Activated gamma-delta T cell treated with Interleukin-2 at 50 U/mL for 16 hours (primary cell): ENCODE results near the gene MVP.
A peak's percentile ranks its signal among the peaks of the same experiment; 100 is the strongest.
"Not testable (repeated sequence)": the region's sequence is repeated elsewhere in the genome, so short reads cannot be mapped to it uniquely, and the experiment has no call there.

Source experiments
- DNase-seq: peaks from one replicate; pipeline ENCODE4 v3.0.0-alpha.2; 2020

MVP gene

DNA sequence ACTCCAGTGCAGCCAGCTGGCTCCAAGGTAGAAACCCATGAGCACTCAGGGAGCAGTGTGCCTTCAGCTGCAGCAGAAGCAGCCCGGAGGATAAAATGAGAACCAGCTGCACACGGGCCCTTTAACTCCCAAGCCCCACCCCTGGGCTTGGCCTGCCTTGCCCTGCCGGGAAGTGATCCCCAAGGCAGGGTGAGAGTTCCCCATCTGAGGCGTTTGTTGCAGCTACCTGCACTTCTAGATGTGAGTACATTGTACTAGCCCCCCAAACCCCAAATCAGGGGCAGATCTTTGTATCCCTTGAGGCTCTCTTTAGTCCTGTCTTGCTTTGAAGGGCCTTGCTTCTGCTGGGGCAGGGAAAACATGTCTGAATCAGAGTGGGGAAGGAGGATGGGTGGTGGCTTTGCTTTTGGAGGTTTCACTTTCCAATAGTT, at the start of gene MVP:
Gene MVP, plus strand, starts transcription at position 192 of the 431 bp plus-strand sequence. CDS start 10,088 bp downstream, outside the sequence.
- peak; percentile 31 for DNase-seq

DNA sequence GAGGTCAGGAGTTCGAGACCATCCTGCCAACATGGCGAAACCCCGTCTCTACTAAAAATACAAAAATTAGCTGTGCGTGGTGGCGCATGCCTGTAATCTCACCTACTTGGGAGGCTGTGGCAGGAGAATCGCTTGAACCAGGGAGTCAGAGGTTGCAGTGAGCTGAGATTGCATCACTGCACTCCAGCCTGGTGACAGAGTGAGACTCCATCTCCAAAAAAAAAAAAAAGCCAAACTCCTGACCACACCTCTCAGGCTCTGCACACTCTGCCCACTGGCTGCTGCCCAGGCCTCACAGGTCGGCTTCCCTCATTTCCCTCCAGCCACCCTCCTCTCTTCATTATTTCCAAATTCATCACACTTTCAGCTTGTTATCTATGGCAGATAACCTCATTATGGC, 47.9 kb upstream of the MVP start:
- not testable (repeated sequence) for DNase-seq

DNA sequence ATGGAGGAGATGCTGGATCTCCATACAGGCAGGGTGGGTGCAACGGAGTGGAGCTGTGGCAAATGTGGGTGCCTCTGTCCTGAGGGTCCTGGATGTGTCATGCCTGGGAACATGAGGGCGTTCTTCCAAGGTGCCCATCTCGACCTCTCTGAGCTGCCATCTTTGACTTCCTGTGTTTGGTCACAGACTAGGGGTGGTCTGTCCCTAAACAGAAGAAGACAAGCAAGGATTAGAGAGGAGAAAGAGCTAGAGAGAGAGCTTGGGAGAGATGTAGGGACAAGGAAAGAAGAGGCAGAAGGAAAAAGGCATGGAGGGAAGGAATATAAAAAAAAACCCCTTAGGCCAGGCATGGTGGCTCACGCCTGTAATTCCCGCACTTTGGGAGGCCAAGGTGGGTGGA, 45.5 kb upstream of the MVP start:
- no peak for DNase-seq

DNA sequence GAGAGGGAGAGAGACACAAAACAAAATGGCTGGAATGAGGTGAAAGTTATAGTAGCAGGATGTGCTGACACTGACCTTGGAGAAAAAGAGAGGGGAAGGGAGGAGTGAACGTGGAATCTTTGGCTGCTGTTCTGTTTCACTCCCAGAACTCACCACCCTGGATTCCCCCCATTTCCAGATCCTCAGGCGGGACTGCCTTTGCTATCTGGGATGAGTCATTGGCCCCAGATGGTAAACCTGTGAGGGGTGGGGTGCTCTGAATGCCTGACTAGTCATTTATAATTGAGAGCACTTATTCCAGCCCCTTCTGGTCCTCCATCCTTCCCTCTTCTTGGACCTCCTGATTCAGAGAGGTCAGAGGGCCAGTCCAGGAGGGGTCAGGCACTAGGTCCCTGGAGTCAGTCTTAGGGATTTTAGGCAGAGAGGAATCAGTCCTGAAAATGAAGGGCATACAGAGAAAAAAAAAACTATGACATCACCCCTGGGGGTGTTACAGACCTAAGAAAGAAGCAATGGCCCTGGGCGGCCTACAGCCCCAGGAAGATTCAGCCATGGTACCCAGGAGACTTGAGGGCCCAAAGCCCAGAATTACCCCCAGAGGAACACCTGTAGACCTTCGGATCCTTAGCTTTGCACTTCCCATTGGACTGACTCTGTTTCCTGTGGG, 44.4 kb upstream of the MVP start:
- no peak for DNase-seq

DNA sequence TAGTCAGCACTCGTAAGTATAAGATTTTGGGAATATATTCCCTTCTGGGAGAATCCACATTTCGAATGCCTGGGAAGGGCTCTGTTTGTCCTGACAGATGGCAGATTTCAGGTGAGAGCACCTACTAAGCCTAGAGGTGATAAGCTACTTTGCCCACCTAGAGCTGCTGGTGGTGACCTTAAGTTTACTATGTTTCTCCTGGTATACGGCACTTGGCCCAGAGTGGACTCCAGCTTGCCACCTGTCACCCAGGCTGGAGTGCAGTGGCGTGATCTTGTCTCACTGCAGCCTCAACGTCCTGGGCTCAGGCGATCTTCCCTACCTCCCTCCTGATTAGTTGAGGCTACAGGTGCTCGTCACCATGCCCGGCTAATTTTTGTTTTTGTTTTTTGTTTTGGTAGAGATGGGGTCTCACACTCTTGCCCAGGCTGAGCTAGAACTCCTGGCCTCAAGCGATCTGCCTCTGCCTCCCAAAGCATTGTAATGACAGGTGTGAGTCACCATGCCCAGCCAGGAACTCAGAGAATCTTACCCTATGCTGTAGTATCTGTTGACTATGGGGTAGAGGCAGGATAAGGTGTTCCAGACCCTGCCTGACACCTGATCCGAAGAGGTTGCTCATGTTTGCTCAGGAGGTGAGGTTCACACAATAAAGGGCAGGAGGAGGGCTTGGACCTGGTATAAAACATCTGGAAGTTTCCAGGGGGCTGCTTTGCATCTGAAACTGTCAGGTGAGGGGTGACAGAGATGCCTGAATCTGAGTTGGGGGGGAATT, 42.5 kb upstream of the MVP start, which contains the start of gene ZG16:
Gene ZG16, plus strand, starts transcription at position 681 of the 775 bp plus-strand sequence. CDS start 1,011 bp downstream, outside the sequence.
- DNase-seq: no peak

DNA sequence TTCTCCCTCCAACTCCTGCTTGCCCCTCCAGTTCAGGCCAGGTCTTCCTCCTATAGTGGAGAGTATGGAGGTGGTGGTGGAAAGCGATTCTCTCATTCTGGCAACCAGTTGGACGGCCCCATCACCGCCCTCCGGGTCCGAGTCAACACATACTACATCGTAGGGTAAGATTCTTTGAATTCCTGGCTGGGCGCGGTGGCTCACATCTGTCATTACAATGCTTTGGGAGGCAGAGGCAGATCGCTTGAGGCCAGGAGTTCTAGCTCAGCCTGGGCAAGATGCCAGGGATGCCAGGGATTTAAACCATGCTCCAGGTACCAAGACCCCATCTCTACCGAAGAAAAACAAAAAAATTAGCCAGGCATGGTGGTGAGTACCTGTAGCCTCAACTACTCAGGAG, 40.8 kb upstream of the MVP start:
- DNase-seq: no peak

DNA sequence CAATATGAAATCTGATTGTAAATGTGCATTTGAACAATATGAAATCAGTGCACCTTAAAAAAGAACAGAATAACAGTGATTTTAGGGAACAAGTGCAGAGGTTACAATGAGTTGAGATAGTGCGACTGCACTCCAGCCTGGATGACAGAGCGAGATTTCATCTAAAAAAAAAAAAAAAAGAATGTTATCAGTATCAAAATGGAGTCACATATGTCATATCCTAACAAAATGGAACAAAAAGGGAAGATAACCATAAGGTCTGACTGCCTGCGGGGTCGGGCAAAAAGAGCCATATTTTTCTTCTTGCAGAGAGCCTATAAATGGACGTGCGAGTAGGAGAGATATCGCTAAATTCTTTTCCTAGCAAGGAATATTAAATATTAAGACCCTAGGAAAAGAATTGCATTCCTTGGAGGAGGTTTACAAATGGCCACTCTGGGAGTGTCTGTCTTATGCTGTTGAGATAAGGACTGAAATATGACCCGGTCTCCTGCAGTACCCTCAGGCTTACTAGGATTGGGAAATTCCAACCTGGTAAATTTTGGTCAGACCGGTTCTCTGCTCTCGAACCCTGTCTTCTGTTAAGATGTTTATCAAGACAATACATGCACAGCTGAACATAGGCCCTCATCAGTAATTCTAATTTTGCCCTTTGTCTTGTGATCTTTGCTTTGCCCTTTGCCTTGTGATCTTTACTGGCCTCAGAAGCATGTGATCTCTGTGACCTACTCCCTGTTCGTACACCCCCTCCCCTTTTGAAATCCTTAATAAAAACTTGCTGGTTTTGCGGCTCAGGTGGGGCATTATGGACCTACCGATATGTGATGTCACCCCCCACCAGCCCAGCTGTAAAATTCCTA, 36.9 kb upstream of the MVP start:
- DNase-seq: not testable (repeated sequence)

DNA sequence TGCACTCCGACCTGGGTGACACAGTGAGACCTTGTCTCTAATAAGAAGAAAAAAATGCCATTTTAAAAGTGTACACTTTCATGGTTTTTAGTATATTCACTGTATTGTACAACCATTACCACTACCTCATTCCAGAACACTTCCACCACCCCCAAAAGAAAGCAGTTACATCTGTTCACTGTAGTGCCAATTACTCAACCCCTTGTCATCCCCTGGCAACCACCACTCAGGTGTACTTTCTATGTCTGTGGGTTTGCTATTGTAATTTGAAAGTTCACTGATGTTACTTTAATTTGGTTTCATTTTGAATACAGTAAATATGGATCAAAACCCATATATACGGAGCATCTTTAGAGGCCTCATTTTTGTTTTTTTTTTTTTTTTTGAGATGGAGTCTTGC, 36.1 kb upstream of the MVP start:
- DNase-seq: no peak

DNA sequence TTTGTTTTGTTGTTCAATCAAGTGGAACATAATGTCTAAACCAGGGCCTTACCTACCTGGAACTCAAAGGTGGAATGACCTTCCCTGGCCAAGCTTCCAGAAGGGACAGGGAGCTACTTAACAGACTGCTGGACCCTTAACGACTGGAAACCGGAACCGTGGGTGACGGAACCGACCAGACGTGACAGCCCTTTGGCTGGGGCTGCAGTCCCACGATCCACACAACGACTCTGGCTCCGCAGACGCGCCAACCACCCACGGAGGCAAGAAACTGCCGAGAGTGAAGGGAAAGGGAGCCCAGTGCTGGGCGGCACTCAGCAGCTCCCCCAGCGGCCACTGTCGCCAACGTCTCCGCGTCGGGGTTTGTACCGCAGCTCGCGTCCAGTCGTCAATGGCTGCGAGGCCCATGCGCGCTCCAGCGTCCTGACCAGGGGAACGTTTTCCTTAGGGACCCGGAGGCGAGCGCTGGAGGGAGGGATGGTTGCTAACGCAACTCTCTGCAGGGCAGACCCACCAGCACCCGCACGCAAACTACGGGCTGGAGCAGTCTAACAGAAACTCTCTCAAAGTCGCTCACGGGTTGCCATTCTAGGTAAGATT, 35.3 kb upstream of the MVP start:
- peak; percentile 75 for DNase-seq

DNA sequence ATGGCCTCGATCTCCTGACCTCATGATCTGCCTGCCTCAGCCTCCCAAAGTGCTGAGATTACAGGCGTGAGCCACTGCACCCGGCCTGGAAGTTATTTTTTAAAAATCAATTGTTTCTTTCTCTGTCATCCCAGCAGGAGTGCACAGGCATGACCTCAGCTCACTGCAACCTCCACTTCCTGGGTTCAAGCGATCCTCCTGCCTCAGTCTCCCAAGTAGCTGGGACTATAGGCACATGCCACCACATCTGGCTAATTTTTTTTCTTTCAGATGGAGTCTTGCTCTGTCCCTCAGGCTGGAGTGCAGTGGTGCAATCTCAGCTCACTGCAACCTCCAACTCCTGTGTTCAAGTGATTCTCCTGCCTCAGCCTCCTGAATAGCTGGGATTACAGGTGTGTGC, 33.1 kb upstream of the MVP start:
- DNase-seq: not testable (repeated sequence)

DNA sequence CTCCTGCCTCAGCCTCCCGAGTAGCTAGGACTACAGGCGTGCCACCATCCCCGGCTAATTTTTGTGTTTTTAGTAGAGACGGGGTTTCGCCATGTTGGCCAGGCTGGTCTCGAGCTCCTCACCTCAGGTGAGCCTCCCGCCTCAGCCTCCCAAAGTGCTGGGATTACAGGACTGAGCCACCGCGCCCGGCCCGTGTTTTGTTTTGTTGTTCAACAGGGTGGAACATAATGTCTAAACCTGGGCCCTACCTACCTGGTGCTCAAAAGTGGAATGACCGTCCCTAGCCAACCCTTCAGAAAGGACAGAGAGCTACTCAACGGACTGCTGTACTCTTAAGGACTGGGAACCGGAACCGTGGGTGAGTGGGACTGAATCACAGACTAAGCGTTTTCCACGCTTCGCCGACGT, 30.5 kb upstream of the MVP start:
- DNase-seq: no peak

DNA sequence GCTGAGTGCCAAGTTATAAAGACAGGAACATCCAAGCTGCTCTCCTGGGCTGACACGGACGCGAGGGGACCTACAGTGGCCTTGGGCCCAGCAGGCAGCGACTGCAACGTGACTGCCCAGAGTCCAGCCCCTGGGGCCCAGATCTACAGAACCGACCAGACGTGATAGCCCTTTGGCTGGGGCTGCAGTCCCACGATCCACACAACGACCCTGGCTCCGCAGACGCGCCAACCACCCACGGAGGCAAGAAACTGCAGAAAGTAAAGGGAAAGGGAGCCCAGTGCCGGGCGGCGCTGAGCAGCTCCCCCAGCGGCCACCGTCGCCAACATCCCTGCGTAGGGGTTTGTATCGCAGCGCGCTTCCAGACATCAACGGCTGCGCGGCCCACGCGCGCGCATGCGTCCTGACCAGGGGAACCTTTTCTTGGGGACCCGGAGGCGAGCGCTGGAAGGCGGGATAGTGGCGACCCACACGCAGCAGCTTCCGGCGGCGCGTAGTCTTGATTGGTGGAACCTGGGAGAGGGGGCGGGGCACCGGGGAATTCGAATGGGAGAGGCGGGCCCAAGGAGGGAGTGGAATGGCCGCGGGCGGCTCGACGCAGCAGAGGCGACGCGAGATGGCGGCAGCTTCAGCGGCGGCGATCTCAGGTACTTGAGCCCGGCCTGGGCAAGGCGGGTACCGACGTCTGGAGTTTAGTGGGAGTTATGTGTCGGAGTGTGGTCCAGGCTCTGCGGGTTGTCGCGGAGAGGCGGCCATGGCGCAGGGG, 29.9 kb upstream of the MVP start, which contains the start of gene KIF22:
Gene KIF22, plus strand, starts transcription at position 569 of the 766 bp plus-strand sequence. Its CDS starts 9 bp downstream, at position 578.
- DNase-seq: peak; percentile 100

DNA sequence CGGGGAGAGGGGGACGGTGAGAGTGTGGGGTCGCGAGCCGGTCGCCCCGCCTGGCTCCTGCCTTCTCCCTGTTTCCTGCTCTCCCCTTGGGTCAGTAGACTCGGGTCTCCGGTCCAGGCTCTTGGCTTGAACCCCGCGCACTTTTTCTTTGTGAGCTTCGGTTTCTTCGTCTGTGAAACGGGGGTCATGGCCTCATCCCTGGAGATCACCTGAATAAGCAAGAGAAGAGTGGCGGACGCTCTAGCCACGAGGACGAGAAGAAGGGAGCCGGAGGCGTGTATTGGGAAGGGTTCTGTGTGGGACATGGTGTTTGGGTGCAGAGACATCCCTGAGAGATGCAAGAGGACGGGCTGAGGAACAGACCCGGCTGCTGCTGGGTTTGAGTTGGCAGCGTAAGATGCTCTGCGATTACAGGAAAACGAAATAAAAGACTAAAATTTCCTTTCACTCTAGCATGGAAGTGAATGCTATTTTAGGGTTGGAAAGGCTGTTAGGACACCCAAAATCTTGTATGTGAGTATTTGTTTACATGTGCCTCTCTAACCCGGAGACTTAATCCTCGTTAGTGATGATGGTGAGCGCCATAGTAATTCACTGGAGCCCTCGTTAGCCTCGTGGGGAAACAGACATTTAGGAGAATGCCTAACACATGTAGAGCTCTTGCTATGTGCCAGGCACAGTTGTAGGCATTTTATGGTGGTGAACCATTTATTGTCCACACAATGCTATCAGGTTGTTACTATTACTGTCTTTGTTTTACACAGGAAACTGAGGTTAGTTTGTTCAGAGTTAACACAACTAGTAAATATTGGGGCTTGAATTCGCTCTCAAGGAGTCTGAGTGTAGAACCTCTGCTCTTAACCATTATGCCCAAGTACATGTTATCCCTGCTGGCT, 29.1 kb upstream of the MVP start:
- no peak for DNase-seq

DNA sequence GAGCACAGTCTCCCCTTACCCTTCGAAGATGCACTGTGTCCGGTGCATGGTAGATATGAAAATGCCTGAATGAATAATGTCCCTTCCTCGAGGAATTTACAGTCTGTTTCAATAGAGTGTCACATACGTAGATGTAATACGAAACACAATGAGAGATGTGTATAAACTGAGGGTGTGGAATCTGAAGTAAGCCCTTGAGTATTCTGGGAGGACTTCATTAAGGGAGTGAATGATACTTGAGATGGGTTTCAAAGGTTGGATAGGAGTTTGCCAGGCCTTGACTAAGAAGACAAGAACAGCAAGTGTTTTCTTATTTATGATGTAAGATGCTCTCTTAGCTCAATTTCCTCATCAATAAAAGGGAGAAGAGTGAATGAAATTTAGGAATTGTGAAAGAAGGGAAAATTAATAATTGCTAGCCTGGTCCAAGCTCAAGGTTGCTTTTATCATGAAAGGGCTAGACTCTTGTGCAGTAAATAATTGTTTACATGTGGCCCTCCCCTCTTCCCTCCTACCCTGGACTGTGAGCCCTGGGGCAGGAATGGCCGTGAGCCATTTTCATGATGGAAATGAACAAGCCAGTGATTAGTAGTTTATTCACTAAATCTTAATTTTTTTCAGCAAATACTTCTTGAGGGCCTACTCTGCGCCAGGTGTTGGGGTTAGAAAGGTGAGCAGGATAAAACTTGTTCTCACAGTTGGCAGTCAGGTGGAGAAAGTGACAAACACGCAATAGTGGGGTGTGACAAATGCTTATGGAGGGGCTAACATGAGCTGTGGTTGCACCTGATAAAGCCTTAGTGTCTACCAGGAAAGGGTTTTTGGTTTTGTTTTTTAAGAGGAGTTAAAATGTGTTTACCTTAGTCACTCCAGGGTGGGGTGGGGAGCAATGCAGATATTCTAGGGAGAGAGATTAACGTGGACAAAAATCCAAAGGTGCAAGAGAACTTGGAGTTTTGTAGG, 28.1 kb upstream of the MVP start:
- DNase-seq: no peak

DNA sequence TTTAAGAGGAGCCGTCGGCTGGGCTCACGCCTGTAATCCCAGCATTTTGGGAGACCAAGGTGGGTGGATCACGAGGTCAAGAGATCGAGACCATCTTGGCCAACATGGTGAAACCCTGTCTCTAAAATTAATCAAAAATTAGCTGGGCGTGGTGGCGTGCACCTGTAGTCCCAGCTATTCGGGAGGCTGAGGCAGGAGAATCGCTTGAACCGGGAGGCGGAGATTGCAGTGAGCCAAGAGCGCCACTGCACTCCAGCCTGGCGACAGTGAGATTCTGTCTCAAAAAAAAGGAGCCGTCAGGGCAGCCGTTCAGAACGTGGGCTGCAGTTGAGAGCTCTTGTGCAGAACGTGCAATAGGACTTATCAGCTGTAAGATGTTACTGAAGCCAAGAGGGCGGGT, 27.1 kb upstream of the MVP start:
- DNase-seq: not testable (repeated sequence)

DNA sequence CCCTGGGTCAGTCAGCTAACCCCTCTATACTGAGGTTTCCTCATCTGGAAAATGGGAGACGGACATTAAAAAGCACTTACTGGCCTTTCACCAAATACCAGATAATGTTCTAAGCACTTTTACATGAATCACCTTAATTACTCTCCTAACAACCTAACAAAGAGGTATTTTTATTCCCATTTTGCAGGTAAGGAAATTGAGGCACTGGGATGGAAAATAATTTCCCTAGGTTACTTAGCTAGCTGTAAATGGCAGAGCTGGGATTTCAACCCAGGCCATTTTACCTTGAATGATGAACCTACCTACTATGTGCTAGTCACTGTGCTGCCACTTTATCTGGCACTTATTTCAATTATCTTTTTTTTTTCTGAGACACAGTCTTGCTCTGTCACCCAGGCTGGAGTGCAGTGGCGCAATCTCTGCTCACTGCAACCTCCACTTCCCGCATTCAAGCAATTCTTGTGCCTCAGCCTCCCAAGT, 26.0 kb upstream of the MVP start:
- no peak for DNase-seq

DNA sequence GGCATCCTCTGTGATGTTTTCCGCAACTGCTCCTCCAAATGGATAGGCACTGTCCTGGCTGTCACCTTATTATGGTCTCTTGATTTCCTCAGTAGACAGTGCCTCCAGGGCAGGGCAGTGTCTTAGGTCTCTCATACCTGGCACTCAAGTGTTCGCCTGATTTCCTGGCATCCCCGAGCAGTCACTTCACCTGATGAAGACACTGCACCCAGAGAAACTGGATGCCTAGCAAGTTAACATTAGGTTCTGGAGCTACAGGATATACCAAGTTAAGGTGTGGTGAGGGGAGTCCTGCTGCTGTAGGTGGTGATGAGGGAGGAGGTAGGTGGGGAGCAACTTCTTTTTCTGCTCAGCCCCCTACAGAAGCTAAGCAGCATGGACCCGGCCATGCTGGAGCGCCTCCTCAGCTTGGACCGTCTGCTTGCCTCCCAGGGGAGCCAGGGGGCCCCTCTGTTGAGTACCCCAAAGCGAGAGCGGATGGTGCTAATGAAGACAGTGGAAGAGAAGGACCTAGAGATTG, 17.8 kb upstream of the MVP start:
- no peak for DNase-seq

DNA sequence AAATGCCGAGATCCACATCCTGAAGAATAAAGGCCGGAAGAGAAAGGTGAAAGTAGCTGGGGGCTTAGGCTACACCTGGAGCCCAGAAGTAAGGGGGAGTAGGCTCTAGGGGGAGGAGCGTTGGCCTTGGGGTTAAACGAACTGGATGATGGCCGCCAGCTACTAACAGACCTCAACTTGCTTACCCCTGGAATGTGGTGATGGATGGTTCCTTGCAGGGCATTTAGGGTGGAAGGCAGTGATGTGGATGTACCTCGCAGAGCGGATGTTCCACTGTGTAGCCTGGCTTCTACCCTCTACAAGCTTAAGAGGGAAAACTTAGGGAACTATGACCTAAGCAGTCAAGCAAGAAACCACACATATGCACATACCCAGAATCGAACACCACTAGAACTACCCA, 16.2 kb upstream of the MVP start:
- DNase-seq: no peak
